Measurements from ENCODE around the gene CCDC71L.

CCDC71L gene

DNA sequence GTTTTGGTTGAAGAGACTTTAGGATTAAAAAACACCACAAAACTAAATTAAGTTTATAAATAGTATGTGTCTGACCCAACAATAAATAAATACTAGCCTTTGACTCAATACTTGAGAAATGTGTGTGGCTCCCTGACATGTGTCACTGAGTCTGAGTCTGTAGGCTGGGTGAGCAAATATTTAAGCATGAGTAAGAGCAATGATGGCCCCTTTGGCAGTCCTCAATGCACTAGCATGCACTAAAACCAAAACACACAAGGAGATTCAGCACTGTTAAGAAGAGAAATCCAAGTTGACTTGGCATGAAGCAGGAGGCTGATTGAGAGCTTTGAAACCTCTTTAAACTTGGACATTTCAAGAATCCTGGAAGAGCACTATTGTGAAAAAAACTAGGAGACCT lies 37.1 kb downstream of the CCDC71L start:
- Histone ChIP-seq H3K9me3 (ENCODE audit: control insufficient read depth in 1 of 2, low read length in 2 of 2) (peaks cover 6 to 12% of the 10 kb centered on the region in 2 donors), H3K4me3 (ENCODE audit: low read depth in 1 of 2, low read length in 2 of 2) (no peak overlapping the region), H3K9ac (ENCODE audit: low read depth in 1 of 2, low read length in 2 of 2) (no peak overlapping the region), H3K27me3 (ENCODE audit: control insufficient read depth in 1 of 2, insufficient read depth in 2 of 2, low read length in 2 of 2) (no peaks in the 10 kb centered on the region), H3K4me1 (ENCODE audit: control insufficient read depth in 1 of 2, insufficient read depth in 2 of 2, low read length in 2 of 2) (peaks cover 11 to 25% of the 10 kb centered on the region in 2 donors), H3K27ac (ENCODE audit: low read depth, low read length) (no peak overlapping the region), H3K36me3 (ENCODE audit: control insufficient read depth in 1 of 2, insufficient read depth in 2 of 2, low read length in 2 of 2) (no peaks in the 10 kb centered on the region)

DNA sequence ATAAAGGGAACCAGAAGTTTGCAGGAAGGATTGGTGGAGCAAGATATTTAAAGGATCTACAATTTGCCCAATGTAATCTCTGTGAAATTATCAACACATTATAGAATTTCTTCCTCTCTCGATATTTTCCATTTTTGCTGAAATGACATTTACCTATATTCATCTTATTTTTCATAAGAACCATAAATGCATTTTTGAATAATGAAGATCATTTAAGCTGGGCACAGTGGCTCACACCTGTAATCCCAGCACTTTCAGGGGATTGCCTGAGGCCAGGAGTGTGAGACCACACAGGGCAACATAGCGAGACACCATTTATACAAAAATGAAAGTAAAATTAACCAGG lies 37.7 kb downstream of the CCDC71L start:
- no peak overlapping the region for H3K27ac ChIP-seq (ENCODE audit: low read depth, low read length)

GRCh38 chr7:106622654-106623314 lies 38.2 kb downstream of the CCDC71L start:
- Histone ChIP-seq H3K27ac (ENCODE audit: low read depth, low read length) (no peak overlapping the region), H3K9ac (ENCODE audit: low read depth in 1 of 2, low read length in 2 of 2) (no peak overlapping the region), H3K36me3 (ENCODE audit: control insufficient read depth in 1 of 2, insufficient read depth in 2 of 2, low read length in 2 of 2) (no peaks in the 10 kb centered on the region), H3K27me3 (ENCODE audit: control insufficient read depth in 1 of 2, insufficient read depth in 2 of 2, low read length in 2 of 2) (no peaks in the 10 kb centered on the region), H3K9me3 (ENCODE audit: control insufficient read depth in 1 of 2, low read length in 2 of 2) (peaks cover 6 to 12% of the 10 kb centered on the region in 2 donors), H3K4me3 (ENCODE audit: low read depth in 1 of 2, low read length in 2 of 2) (no peak overlapping the region), H3K4me1 (ENCODE audit: control insufficient read depth in 1 of 2, insufficient read depth in 2 of 2, low read length in 2 of 2) (peaks cover 11 to 25% of the 10 kb centered on the region in 2 donors)

More for the DNA sequence above, 37.7 kb downstream of the CCDC71L start:
- Histone ChIP-seq H3K4me3 (ENCODE audit: low read depth in 1 of 2, low read length in 2 of 2) (no peak overlapping the region), H3K36me3 (ENCODE audit: control insufficient read depth in 1 of 2, insufficient read depth in 2 of 2, low read length in 2 of 2) (no peaks in the 10 kb centered on the region), H3K27me3 (ENCODE audit: control insufficient read depth in 1 of 2, insufficient read depth in 2 of 2, low read length in 2 of 2) (no peaks in the 10 kb centered on the region), H3K4me1 (ENCODE audit: control insufficient read depth in 1 of 2, insufficient read depth in 2 of 2, low read length in 2 of 2) (peaks cover 11 to 25% of the 10 kb centered on the region in 2 donors), H3K9me3 (ENCODE audit: control insufficient read depth in 1 of 2, low read length in 2 of 2) (peaks cover 6 to 12% of the 10 kb centered on the region in 2 donors), H3K9ac (ENCODE audit: low read depth in 1 of 2, low read length in 2 of 2) (no peak overlapping the region)

DNA sequence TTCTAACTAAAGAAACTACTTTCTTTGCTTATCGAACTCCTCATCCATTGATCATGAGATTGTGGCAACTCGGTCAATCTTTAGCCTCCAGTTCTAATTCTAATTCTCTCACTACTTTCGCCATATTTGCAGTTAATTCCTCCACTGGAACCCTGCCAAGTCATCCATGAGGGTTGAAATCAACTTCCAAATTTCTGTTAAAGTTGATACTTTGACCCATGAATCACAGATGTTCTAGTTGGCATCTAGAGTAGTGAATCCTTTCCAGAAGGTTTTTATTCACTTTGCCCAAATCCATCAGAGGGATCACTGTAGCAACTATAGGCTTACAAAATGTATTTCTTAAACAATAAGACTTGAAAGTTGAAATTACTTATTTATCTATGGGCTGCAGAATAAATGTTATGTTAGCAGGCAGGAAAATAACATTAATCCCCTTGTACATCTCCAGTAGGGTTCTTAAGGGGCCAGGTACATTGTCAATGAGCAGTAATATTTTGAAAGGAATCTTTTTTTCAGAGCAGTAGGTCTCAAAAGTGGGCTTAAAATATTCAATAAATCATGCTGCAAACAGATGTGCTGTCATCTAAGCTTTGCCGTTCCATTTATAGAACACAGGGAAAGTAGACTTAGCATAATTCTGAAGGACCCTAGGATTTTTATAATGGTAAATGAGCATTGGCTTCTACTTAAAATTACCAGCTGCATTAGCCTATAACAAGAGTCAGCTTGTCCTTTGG lies 39.4 kb downstream of the CCDC71L start:
- Histone ChIP-seq H3K4me3 (ENCODE audit: low read depth in 1 of 2, low read length in 2 of 2) (no peak overlapping the region), H3K27me3 (ENCODE audit: control insufficient read depth in 1 of 2, insufficient read depth in 2 of 2, low read length in 2 of 2) (no peaks in the 10 kb centered on the region), H3K9me3 (ENCODE audit: control insufficient read depth in 1 of 2, low read length in 2 of 2) (peaks cover 6 to 12% of the 10 kb centered on the region in 2 donors), H3K27ac (ENCODE audit: low read depth, low read length) (no peak overlapping the region), H3K36me3 (ENCODE audit: control insufficient read depth in 1 of 2, insufficient read depth in 2 of 2, low read length in 2 of 2) (no peaks in the 10 kb centered on the region), H3K9ac (ENCODE audit: low read depth in 1 of 2, low read length in 2 of 2) (no peak overlapping the region), H3K4me1 (ENCODE audit: control insufficient read depth in 1 of 2, insufficient read depth in 2 of 2, low read length in 2 of 2) (peaks cover 10 to 15% of the 10 kb centered on the region in 2 donors)

DNA sequence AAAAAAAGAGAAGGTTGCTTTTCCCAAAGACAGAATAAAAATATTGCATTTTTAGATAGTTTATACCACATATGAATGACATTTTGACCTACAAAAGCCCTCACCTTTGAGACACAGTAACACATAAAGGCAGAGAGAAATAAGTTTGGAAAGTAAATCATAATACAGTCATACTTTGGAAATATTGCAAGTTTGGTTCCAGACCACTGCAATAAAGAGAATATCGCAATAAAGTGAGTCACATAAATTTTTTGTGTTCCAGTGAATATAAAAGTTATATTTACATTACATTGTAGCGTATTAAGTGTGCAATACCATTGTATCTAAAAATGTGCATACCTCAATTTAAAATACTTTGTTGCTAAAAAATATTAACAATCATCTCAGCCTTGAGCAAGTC lies 40.3 kb downstream of the CCDC71L start:
- H3K27ac ChIP-seq (ENCODE audit: low read depth, low read length) = no peak overlapping the region

DNA sequence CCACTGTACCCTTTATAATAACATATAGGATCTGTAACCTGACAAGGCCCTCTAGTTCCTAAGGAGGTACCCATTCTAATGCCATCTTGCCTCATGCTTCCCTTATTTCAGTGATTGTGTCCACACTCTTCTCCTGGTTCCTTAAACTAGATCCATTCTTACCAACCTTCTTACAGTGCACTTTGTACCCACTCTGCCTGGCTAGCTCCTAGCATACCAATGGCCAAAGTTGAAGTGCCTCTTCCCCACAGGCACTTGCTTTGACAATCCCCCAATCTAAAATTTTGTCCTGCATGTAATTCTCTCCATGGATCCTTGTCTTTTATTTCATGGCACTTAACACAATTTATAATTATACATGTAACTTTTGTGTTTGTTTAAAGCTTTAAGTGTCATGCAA lies 40.9 kb downstream of the CCDC71L start:
- Histone ChIP-seq H3K9ac (ENCODE audit: low read depth in 1 of 2, low read length in 2 of 2) (no peak overlapping the region), H3K4me3 (ENCODE audit: low read depth in 1 of 2, low read length in 2 of 2) (no peak overlapping the region), H3K27me3 (ENCODE audit: control insufficient read depth in 1 of 2, insufficient read depth in 2 of 2, low read length in 2 of 2) (no peaks in the 10 kb centered on the region), H3K27ac (ENCODE audit: low read depth, low read length) (no peak overlapping the region), H3K9me3 (ENCODE audit: control insufficient read depth in 1 of 2, low read length in 2 of 2) (peaks cover 6 to 12% of the 10 kb centered on the region in 2 donors), H3K4me1 (ENCODE audit: control insufficient read depth in 1 of 2, insufficient read depth in 2 of 2, low read length in 2 of 2) (no peaks in the 10 kb centered on the region), H3K36me3 (ENCODE audit: control insufficient read depth in 1 of 2, insufficient read depth in 2 of 2, low read length in 2 of 2) (no peaks in the 10 kb centered on the region)

More for the DNA sequence above, 40.3 kb downstream of the CCDC71L start:
- Histone ChIP-seq H3K27me3 (ENCODE audit: control insufficient read depth in 1 of 2, insufficient read depth in 2 of 2, low read length in 2 of 2) (no peaks in the 10 kb centered on the region), H3K9me3 (ENCODE audit: control insufficient read depth in 1 of 2, low read length in 2 of 2) (peaks cover 6 to 12% of the 10 kb centered on the region in 2 donors), H3K4me3 (ENCODE audit: low read depth in 1 of 2, low read length in 2 of 2) (no peak overlapping the region), H3K4me1 (ENCODE audit: control insufficient read depth in 1 of 2, insufficient read depth in 2 of 2, low read length in 2 of 2) (peaks cover 3 to 6% of the 10 kb centered on the region in 2 donors), H3K36me3 (ENCODE audit: control insufficient read depth in 1 of 2, insufficient read depth in 2 of 2, low read length in 2 of 2) (no peaks in the 10 kb centered on the region), H3K9ac (ENCODE audit: low read depth in 1 of 2, low read length in 2 of 2) (no peak overlapping the region)

DNA sequence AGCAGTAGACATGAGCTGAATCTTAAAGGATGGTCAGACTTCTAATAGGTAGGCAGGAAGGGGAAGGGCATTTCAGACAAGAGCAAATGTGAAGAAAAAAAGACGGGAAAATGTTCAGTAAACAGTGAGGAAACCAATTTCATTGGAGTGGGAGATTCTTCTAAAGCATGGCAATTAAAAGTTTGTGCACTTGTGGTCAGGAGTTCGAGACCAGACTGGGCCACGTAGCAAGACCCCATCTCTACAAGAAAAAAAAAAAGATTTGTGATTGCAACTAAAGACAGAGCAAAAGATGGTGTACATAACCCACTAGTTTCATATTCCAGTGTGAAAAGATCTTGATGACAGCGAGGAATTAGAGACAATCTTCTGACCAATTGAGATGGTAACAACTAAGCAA lies 41.7 kb downstream of the CCDC71L start:
- peaks cover 6 to 12% of the 10 kb centered on the region in 2 donors for H3K9me3 ChIP-seq (ENCODE audit: control insufficient read depth in 1 of 2, low read length in 2 of 2)
- no peaks in the 10 kb centered on the region for H3K27me3 ChIP-seq (ENCODE audit: control insufficient read depth in 1 of 2, insufficient read depth in 2 of 2, low read length in 2 of 2)
- H3K36me3 ChIP-seq (ENCODE audit: control insufficient read depth in 1 of 2, insufficient read depth in 2 of 2, low read length in 2 of 2) = no peaks in the 10 kb centered on the region
- no peak overlapping the region for H3K27ac ChIP-seq (ENCODE audit: low read depth, low read length)
- no peak overlapping the region for H3K4me3 ChIP-seq (ENCODE audit: low read depth in 1 of 2, low read length in 2 of 2)
- H3K4me1 ChIP-seq (ENCODE audit: control insufficient read depth in 1 of 2, insufficient read depth in 2 of 2, low read length in 2 of 2) = no peaks in the 10 kb centered on the region
- no peak overlapping the region for H3K9ac ChIP-seq (ENCODE audit: low read depth in 1 of 2, low read length in 2 of 2)

DNA sequence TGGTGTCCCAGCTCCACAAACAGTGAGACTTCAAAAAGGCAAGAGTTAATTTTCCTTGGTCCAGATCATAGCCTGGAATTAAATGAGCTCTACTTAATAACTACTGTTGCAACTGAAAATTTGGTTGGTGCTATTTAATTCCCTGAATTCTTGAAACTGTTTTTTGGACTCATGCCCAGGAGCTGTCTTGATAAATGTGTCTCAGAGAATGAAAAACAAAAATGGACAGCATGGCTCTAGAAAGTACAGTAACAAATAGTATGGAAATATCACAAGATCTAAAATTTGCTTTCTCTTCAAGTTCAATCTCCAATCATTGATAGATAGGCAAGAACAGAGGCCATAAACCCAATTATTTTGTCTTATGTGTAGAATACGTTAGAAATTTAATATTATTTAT lies 42.5 kb downstream of the CCDC71L start:
- H3K4me1 ChIP-seq (ENCODE audit: control insufficient read depth in 1 of 2, insufficient read depth in 2 of 2, low read length in 2 of 2) = no peaks in the 10 kb centered on the region
- H3K9me3 ChIP-seq (ENCODE audit: control insufficient read depth in 1 of 2, low read length in 2 of 2) = peaks cover 6 to 12% of the 10 kb centered on the region in 2 donors
- no peak overlapping the region for H3K4me3 ChIP-seq (ENCODE audit: low read depth in 1 of 2, low read length in 2 of 2)
- H3K27ac ChIP-seq (ENCODE audit: low read depth, low read length) = no peak overlapping the region
- H3K9ac ChIP-seq (ENCODE audit: low read depth in 1 of 2, low read length in 2 of 2) = no peak overlapping the region
- H3K36me3 ChIP-seq (ENCODE audit: control insufficient read depth in 1 of 2, insufficient read depth in 2 of 2, low read length in 2 of 2) = no peaks in the 10 kb centered on the region
- no peaks in the 10 kb centered on the region for H3K27me3 ChIP-seq (ENCODE audit: control insufficient read depth in 1 of 2, insufficient read depth in 2 of 2, low read length in 2 of 2)

DNA sequence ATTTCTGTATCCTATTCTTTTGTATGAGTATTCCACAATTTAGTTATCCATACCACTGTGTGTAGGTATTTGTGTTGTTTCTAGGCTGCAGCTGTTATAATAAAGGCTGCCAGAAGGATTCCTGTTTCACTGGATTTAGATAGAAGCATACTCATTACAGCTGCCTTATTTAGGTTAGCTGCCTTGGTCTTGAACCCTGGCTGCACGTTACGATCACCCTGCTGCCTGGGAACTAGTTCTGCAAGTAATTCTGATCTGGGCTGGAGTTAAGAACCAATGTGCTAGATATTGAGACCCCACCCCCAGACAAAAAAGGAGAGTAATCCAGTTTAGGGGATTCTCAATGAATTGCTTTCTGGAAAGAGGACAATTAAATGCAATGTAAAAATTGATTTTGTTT lies 43.1 kb downstream of the CCDC71L start:
- no peaks in the 10 kb centered on the region for H3K27me3 ChIP-seq (ENCODE audit: control insufficient read depth in 1 of 2, insufficient read depth in 2 of 2, low read length in 2 of 2)
- H3K9ac ChIP-seq (ENCODE audit: low read depth in 1 of 2, low read length in 2 of 2) = no peak overlapping the region
- H3K27ac ChIP-seq (ENCODE audit: low read depth, low read length) = no peak overlapping the region
- H3K4me1 ChIP-seq (ENCODE audit: control insufficient read depth in 1 of 2, insufficient read depth in 2 of 2, low read length in 2 of 2) = no peaks in the 10 kb centered on the region
- H3K9me3 ChIP-seq (ENCODE audit: control insufficient read depth in 1 of 2, low read length in 2 of 2) = peaks cover 6 to 12% of the 10 kb centered on the region in 2 donors
- H3K36me3 ChIP-seq (ENCODE audit: control insufficient read depth in 1 of 2, insufficient read depth in 2 of 2, low read length in 2 of 2) = no peaks in the 10 kb centered on the region
- H3K4me3 ChIP-seq (ENCODE audit: low read depth in 1 of 2, low read length in 2 of 2) = no peak overlapping the region

GRCh38 chr7:106616708-106617051 lies 44.3 kb downstream of the CCDC71L start:
- Histone ChIP-seq H3K27me3 (ENCODE audit: control insufficient read depth in 1 of 2, insufficient read depth in 2 of 2, low read length in 2 of 2) (no peaks in the 10 kb centered on the region), H3K36me3 (ENCODE audit: control insufficient read depth in 1 of 2, insufficient read depth in 2 of 2, low read length in 2 of 2) (no peaks in the 10 kb centered on the region), H3K9me3 (ENCODE audit: control insufficient read depth in 1 of 2, low read length in 2 of 2) (peaks cover under 1 to 15% of the 10 kb centered on the region in 2 donors), H3K4me3 (ENCODE audit: low read depth in 1 of 2, low read length in 2 of 2) (no peak overlapping the region), H3K27ac (ENCODE audit: low read depth, low read length) (no peak overlapping the region), H3K4me1 (ENCODE audit: control insufficient read depth in 1 of 2, insufficient read depth in 2 of 2, low read length in 2 of 2) (no peaks in the 10 kb centered on the region), H3K9ac (ENCODE audit: low read depth in 1 of 2, low read length in 2 of 2) (no peak overlapping the region)

Measured in duodenal mucosa (tissue), 2 donors.